Middle frontal gyrus (tissue), 1 donor: ENCODE measurements around the gene SLC22A2.
"Not testable (repeated sequence)": the region's sequence is repeated elsewhere in the genome, so short reads cannot be mapped to it uniquely, and the experiment has no call there.

Source experiments
- DNase-seq: peaks from one replicate; pipeline ENCODE4 v3.0.0-alpha.2; 2015; ENCODE audit warnings: low spot score; ENCODE audit errors: extremely low spot score

The SLC22A2 gene

GRCh38 chr6:160249671-160250070, 8.9 kb downstream of the SLC22A2 start:
- DNase-seq = no peak

- no peak for DNase-seq
These were observed 10.1 kb downstream of the SLC22A2 start for GRCh38 chr6:160248538-160248937.

GRCh38 chr6:160247457-160247883, 11.2 kb downstream of the SLC22A2 start:
- no peak for DNase-seq

GRCh38 chr6:160240691-160241084, 17.9 kb downstream of the SLC22A2 start:
- DNase-seq = no peak

- DNase-seq = no peak
These were observed 18.5 kb downstream of the SLC22A2 start for GRCh38 chr6:160239929-160240690.

- no peak for DNase-seq
These were observed 19.6 kb downstream of the SLC22A2 start for GRCh38 chr6:160238761-160239751.

GRCh38 chr6:160238278-160238711, 20.3 kb downstream of the SLC22A2 start:
- no peak for DNase-seq

GRCh38 chr6:160237597-160238275, 20.9 kb downstream of the SLC22A2 start:
- DNase-seq = not testable (repeated sequence)

GRCh38 chr6:160236235-160236872, 22.3 kb downstream of the SLC22A2 start:
- DNase-seq = not testable (repeated sequence)

GRCh38 chr6:160233950-160234640, 24.5 kb downstream of the SLC22A2 start:
- DNase-seq = not testable (repeated sequence)

- DNase-seq = no peak
These were observed 30.9 kb downstream of the SLC22A2 start for GRCh38 chr6:160227769-160228161.

GRCh38 chr6:160227038-160227768, 31.4 kb downstream of the SLC22A2 start:
- no peak for DNase-seq

GRCh38 chr6:160226118-160226591, 32.5 kb downstream of the SLC22A2 start:
- no peak for DNase-seq

GRCh38 chr6:160224639-160225237, 33.9 kb downstream of the SLC22A2 start:
- no peak for DNase-seq

- no peak for DNase-seq
These were observed 36.1 kb downstream of the SLC22A2 start for GRCh38 chr6:160222491-160222890.

GRCh38 chr6:160221918-160222317, 36.7 kb downstream of the SLC22A2 start:
- no peak for DNase-seq

GRCh38 chr6:160221423-160221822, 37.2 kb downstream of the SLC22A2 start:
- DNase-seq = no peak

GRCh38 chr6:160218810-160219209, 39.8 kb downstream of the SLC22A2 start:
- no peak for DNase-seq

- DNase-seq = no peak
These were observed 40.8 kb downstream of the SLC22A2 start for GRCh38 chr6:160217863-160218262.
